Type B pancreatic cell (in vitro differentiated cells): Measurements from ENCODE around the gene CASZ1. TPM values are rescaled to one million over a fixed set of nuclear protein-coding genes. Genes with fewer than 3 reads are reported as not detected.

Experiments used
- DNase-seq: peaks from one replicate; pipeline ENCODE4 v3.0.0; 2021; ENCODE audit warnings: mixed read lengths; ENCODE audit not compliant: unreplicated experiment; ENCODE audit errors: extremely low spot score
- H3K27ac Mint-ChIP-seq: 2 replicates; pipeline ENCODE4 v1.8.0; 2021; ENCODE audit warnings: mild to moderate bottlenecking, mixed read lengths
- H3K27me3 Mint-ChIP-seq: 2 replicates; pipeline ENCODE4 v1.8.0; 2021; ENCODE audit warnings: mixed read lengths
- H3K36me3 Mint-ChIP-seq: 2 replicates; pipeline ENCODE4 v1.8.0; 2021; ENCODE audit warnings: mixed read lengths
- H3K4me1 Mint-ChIP-seq: one replicate; pipeline ENCODE4 v1.8.0; 2021; ENCODE audit warnings: mixed read lengths; ENCODE audit not compliant: unreplicated experiment
- H3K4me3 Mint-ChIP-seq: 2 replicates; pipeline ENCODE4 v1.8.0; 2021; ENCODE audit warnings: mild to moderate bottlenecking, mixed read lengths
- H3K9me3 Mint-ChIP-seq: 2 replicates; pipeline ENCODE4 v1.8.0; 2021; ENCODE audit warnings: mixed read lengths
- CTCF ChIP-seq: fragments of 200-600 bp; sonication (generic); conservative IDR thresholded peaks from 2 replicates; pipeline ENCODE4 v1.5.0; 2021; ENCODE audit warnings: antibody characterized with exemption, mild to moderate bottlenecking
- total RNA-seq: library from RNA; stranded (reverse); gene quantifications from 2 replicates; pipeline ENCODE4 v1.2.1, GENCODE V29; 2021; ENCODE audit warnings: low replicate concordance

The CASZ1 gene
- total RNA-seq, 1 donor from 2014 or later, result 15.7 TPM

GRCh38 chr1:10745886-10746455, 50.5 kb downstream of the CASZ1 start:
- no peak for DNase-seq
- no peaks in the 10 kb centered on the region for H3K9me3 Mint-ChIP-seq
- no peaks in the 10 kb centered on the region for H3K36me3 Mint-ChIP-seq
- H3K4me1 Mint-ChIP-seq, result peaks cover 6% of the 10 kb centered on the region
- TF ChIP-seq CTCF, result no peak
- H3K27me3 Mint-ChIP-seq, result peaks cover 17% of the 10 kb centered on the region
- H3K4me3 Mint-ChIP-seq, result no peak overlapping the region
- H3K27ac Mint-ChIP-seq, result no peak overlapping the region

- peaks cover 6% of the 10 kb centered on the region for H3K4me1 Mint-ChIP-seq
- no peak overlapping the region for H3K4me3 Mint-ChIP-seq
- no peak overlapping the region for H3K27ac Mint-ChIP-seq
- no peak for TF ChIP-seq CTCF
- no peaks in the 10 kb centered on the region for H3K9me3 Mint-ChIP-seq
- DNase-seq, result no peak
- H3K36me3 Mint-ChIP-seq, result no peaks in the 10 kb centered on the region
- peaks cover 17% of the 10 kb centered on the region for H3K27me3 Mint-ChIP-seq
Measured at GRCh38 chr1:10745383-10745782, 51.1 kb downstream of the CASZ1 start.

GRCh38 chr1:10744654-10745238, 51.7 kb downstream of the CASZ1 start:
- no peak overlapping the region for H3K4me3 Mint-ChIP-seq
- no peaks in the 10 kb centered on the region for H3K36me3 Mint-ChIP-seq
- no peaks in the 10 kb centered on the region for H3K9me3 Mint-ChIP-seq
- TF ChIP-seq CTCF, result no peak
- H3K27me3 Mint-ChIP-seq, result peaks cover 17% of the 10 kb centered on the region
- no peak for DNase-seq
- H3K27ac Mint-ChIP-seq, result no peak overlapping the region
- peaks cover 6% of the 10 kb centered on the region for H3K4me1 Mint-ChIP-seq

GRCh38 chr1:10744029-10744428, 52.4 kb downstream of the CASZ1 start:
- H3K9me3 Mint-ChIP-seq, result no peaks in the 10 kb centered on the region
- H3K36me3 Mint-ChIP-seq, result no peaks in the 10 kb centered on the region
- H3K4me3 Mint-ChIP-seq, result no peak overlapping the region
- peaks cover 17% of the 10 kb centered on the region for H3K27me3 Mint-ChIP-seq
- no peak for TF ChIP-seq CTCF
- peaks cover 6% of the 10 kb centered on the region for H3K4me1 Mint-ChIP-seq
- no peak overlapping the region for H3K27ac Mint-ChIP-seq
- DNase-seq, result no peak

- Mint-ChIP-seq H3K4me1 (peaks cover 6% of the 10 kb centered on the region), H3K4me3 (no peak overlapping the region)
- TF ChIP-seq CTCF, result no peak
Measured at GRCh38 chr1:10741696-10742095, 54.8 kb downstream of the CASZ1 start.

More at GRCh38 chr1:10741696-10742095, 54.8 kb downstream of the CASZ1 start:
- no peak for DNase-seq
- peaks cover 17% of the 10 kb centered on the region for H3K27me3 Mint-ChIP-seq
- no peak overlapping the region for H3K27ac Mint-ChIP-seq
- no peaks in the 10 kb centered on the region for H3K9me3 Mint-ChIP-seq
- no peaks in the 10 kb centered on the region for H3K36me3 Mint-ChIP-seq
